Breast epithelium (tissue), 3 donors: ENCODE data around the gene FAM174B.

ENCODE experiments used
- CTCF ChIP-seq, 3 donors: fragments of 450-650 bp; IDR thresholded peaks; one replicate each; pipeline ENCODE4 v1.5.1; 2016 to 2017; ENCODE audit warnings: antibody characterized with exemption in 3 of 3, mild to moderate bottlenecking in 3 of 3, moderate library complexity in 3 of 3
- POLR2A ChIP-seq: fragments of 450-650 bp; IDR thresholded peaks from one replicate; pipeline ENCODE4 v1.6.1; 2016; ENCODE audit warnings: antibody characterized with exemption, mild to moderate bottlenecking, moderate library complexity

- no peak for TF ChIP-seq CTCF (IDR thresholded peaks at IDR 0.05)
- no peak for TF ChIP-seq POLR2A
Observed at GRCh38 chr15:92682741-92683510, 27.4 kb upstream of the FAM174B start.
